ENCODE measurements around the gene DNAJC30. TPM values are rescaled to one million over a fixed set of nuclear protein-coding genes. Genes with fewer than 3 reads are reported as not detected.
"Not testable (repeated sequence)": the region's sequence is repeated elsewhere in the genome, so short reads cannot be mapped to it uniquely, and the experiment has no call there.

DNAJC30 gene
- total RNA-seq, 1 experiment from 2014 or later = 15.9 TPM

DNA sequence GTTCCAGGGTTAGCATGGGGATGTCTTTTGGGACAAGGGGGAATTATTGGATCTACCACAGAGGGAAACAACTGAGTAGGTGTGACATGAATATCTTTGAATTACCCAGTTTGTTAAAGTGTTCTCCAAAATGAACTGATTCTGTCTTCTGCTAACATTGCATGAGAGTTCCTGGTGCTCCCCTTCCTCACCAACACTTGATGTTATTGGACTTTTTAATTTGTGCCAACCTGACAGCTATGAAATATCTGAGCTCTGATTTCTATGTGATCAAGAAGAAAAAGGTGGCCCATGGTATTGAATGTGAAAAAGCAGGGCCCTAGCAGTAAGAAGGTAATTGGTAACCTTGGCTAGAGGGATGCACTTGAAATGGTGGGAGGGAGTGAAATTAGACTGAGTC, 20.2 kb downstream of the DNAJC30 start:
- Mint-ChIP-seq H3K4me1 (ENCODE audit: low read depth, unreplicated experiment) (no peaks in the 10 kb centered on the region), H3K27ac (ENCODE audit: unreplicated experiment) (no peak overlapping the region), H3K9me3 (ENCODE audit: unreplicated experiment) (peaks cover 10% of the 10 kb centered on the region), H3K4me3 (ENCODE audit: unreplicated experiment) (no peak overlapping the region), H3K36me3 (ENCODE audit: insufficient read depth, unreplicated experiment) (peaks cover 6% of the 10 kb centered on the region), H3K27me3 (ENCODE audit: insufficient read depth, unreplicated experiment) (peaks cover 8% of the 10 kb centered on the region)
- no peaks in the 10 kb centered on the region; the same call in 1 of the 2 replicates for H3K9me3 ChIP-seq
- no peak for DNase-seq
- CTCF ChIA-PET = interaction anchor here (0.7 kb wide), 1 partner anchor 62 kb away, joined by 7 read pairs; no protein-coding TSS in a partner anchor
- TF ChIP-seq, protein P1, sequence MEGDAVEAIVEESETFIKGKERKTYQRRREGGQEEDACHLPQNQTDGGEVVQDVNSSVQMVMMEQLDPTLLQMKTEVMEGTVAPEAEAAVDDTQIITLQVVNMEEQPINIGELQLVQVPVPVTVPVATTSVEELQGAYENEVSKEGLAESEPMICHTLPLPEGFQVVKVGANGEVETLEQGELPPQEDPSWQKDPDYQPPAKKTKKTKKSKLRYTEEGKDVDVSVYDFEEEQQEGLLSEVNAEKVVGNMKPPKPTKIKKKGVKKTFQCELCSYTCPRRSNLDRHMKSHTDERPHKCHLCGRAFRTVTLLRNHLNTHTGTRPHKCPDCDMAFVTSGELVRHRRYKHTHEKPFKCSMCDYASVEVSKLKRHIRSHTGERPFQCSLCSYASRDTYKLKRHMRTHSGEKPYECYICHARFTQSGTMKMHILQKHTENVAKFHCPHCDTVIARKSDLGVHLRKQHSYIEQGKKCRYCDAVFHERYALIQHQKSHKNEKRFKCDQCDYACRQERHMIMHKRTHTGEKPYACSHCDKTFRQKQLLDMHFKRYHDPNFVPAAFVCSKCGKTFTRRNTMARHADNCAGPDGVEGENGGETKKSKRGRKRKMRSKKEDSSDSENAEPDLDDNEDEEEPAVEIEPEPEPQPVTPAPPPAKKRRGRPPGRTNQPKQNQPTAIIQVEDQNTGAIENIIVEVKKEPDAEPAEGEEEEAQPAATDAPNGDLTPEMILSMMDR (IDR thresholded peaks at IDR 0.05; ENCODE audit: insufficient read depth in 1 of 2, low read depth in 1 of 2, low read length in 1 of 2, severe bottlenecking in 1 of 2, unreplicated experiment in 1 of 2) = no peak
- peaks cover 11% of the 10 kb centered on the region for H3K4me1 ChIP-seq
- no peaks in the 10 kb centered on the region for H3K36me3 ChIP-seq (ENCODE audit: control insufficient read depth, insufficient read depth, low read length)
- intact Hi-C loops (cut with micrococcal nuclease; ENCODE audit: unreplicated experiment) = no loop called here
- no TSS peak for BruUV-seq (replicated peaks)
- POLR2A ChIA-PET = no interaction called here
- H3K27me3 ChIP-seq (replicated peaks; ENCODE audit: control insufficient read depth, insufficient read depth, low read length) = no peaks in the 10 kb centered on the region
- H3K4me3 ChIP-seq (ENCODE audit: low read depth, low read length) = no peak overlapping the region

- H3K36me3 ChIP-seq (ENCODE audit: control insufficient read depth, insufficient read depth, low read length); DNase-seq; POLR2A ChIA-PET; H3K4me3 ChIP-seq (ENCODE audit: low read depth, low read length); H3K9me3 ChIP-seq; H3K4me3 Mint-ChIP-seq (ENCODE audit: unreplicated experiment); BruUV-seq (replicated peaks); intact Hi-C loops (cut with micrococcal nuclease; ENCODE audit: unreplicated experiment); CTCF ChIA-PET; H3K27me3 ChIP-seq (replicated peaks; ENCODE audit: control insufficient read depth, insufficient read depth, low read length); H3K27me3 Mint-ChIP-seq (ENCODE audit: insufficient read depth, unreplicated experiment); H3K36me3 Mint-ChIP-seq (ENCODE audit: insufficient read depth, unreplicated experiment); H3K4me1 Mint-ChIP-seq (ENCODE audit: low read depth, unreplicated experiment); H3K27ac Mint-ChIP-seq (ENCODE audit: unreplicated experiment): not testable (repeated sequence)
- peaks cover 11% of the 10 kb centered on the region for H3K4me1 ChIP-seq
- H3K9me3 Mint-ChIP-seq (ENCODE audit: unreplicated experiment) = peaks cover 11% of the 10 kb centered on the region
Measured at GRCh38 chr7:73660594-73660993, 22.7 kb downstream of the DNAJC30 start.

GRCh38 chr7:73659983-73660382, 23.3 kb downstream of the DNAJC30 start:
- DNase-seq = no peak
- Histone ChIP-seq H3K27me3 (replicated peaks; ENCODE audit: control insufficient read depth, insufficient read depth, low read length) (no peaks in the 10 kb centered on the region), H3K4me1 (peaks cover 6% of the 10 kb centered on the region), H3K9me3 (no peaks in the 10 kb centered on the region; the same call in 1 of the 2 replicates), H3K36me3 (ENCODE audit: control insufficient read depth, insufficient read depth, low read length) (no peaks in the 10 kb centered on the region), H3K4me3 (ENCODE audit: low read depth, low read length) (no peak overlapping the region)
- ChIA-PET CTCF (no interaction called here), POLR2A (no interaction called here)
- no peaks in the 10 kb centered on the region for H3K4me1 Mint-ChIP-seq (ENCODE audit: low read depth, unreplicated experiment)
- H3K9me3 Mint-ChIP-seq (ENCODE audit: unreplicated experiment) = peaks cover 18% of the 10 kb centered on the region
- intact Hi-C loops (cut with micrococcal nuclease; ENCODE audit: unreplicated experiment) = no loop called here
- no peak overlapping the region for H3K27ac Mint-ChIP-seq (ENCODE audit: unreplicated experiment)
- H3K36me3 Mint-ChIP-seq (ENCODE audit: insufficient read depth, unreplicated experiment) = no peaks in the 10 kb centered on the region
- peaks cover 8% of the 10 kb centered on the region for H3K27me3 Mint-ChIP-seq (ENCODE audit: insufficient read depth, unreplicated experiment)
- H3K4me3 Mint-ChIP-seq (ENCODE audit: unreplicated experiment) = no peak overlapping the region
- TF ChIP-seq, protein P1 (IDR thresholded peaks at IDR 0.05; ENCODE audit: insufficient read depth in 1 of 2, low read depth in 1 of 2, low read length in 1 of 2, severe bottlenecking in 1 of 2, unreplicated experiment in 1 of 2) = no peak
- BruUV-seq (replicated peaks) = no TSS peak

DNA sequence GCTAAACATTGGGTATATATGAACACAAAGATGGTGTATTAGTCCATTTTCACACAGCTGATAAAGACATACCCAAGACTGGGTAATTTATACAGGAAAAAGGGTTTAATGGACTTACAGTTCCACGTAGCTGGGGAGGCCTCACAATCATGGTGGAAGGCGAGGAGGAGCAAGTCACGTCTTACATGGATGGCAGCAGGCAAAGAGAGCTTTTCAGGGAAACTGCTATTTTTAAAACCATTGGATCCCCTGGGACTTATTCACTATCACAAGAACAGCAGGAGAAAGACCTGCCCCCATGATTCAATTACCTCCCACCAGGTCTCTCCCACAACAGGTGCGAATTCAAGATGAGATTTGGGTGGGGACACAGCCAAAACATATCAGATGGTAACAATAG, 27.9 kb downstream of the DNAJC30 start:
- H3K36me3 ChIP-seq (ENCODE audit: control insufficient read depth, insufficient read depth, low read length); H3K4me3 ChIP-seq (ENCODE audit: low read depth, low read length); H3K4me1 Mint-ChIP-seq (ENCODE audit: low read depth, unreplicated experiment); POLR2A ChIA-PET; H3K4me3 Mint-ChIP-seq (ENCODE audit: unreplicated experiment); CTCF ChIA-PET; H3K9me3 Mint-ChIP-seq (ENCODE audit: unreplicated experiment); H3K27me3 ChIP-seq (replicated peaks; ENCODE audit: control insufficient read depth, insufficient read depth, low read length); H3K4me1 ChIP-seq; intact Hi-C loops (cut with micrococcal nuclease; ENCODE audit: unreplicated experiment); H3K9me3 ChIP-seq; H3K27ac Mint-ChIP-seq (ENCODE audit: unreplicated experiment); BruUV-seq (replicated peaks); H3K36me3 Mint-ChIP-seq (ENCODE audit: insufficient read depth, unreplicated experiment); H3K27me3 Mint-ChIP-seq (ENCODE audit: insufficient read depth, unreplicated experiment); DNase-seq: not testable (repeated sequence)
